ELR (cell line): ENCODE data around the gene ZNF227.
"Not testable (repeated sequence)": the region's sequence is repeated elsewhere in the genome, so short reads cannot be mapped to it uniquely, and the experiment has no call there.

Experiments used
- DNase-seq: peaks from one replicate; pipeline ENCODE4 v3.0.0-alpha.2; 2015; ENCODE audit warnings: low read depth

The ZNF227 gene

DNA sequence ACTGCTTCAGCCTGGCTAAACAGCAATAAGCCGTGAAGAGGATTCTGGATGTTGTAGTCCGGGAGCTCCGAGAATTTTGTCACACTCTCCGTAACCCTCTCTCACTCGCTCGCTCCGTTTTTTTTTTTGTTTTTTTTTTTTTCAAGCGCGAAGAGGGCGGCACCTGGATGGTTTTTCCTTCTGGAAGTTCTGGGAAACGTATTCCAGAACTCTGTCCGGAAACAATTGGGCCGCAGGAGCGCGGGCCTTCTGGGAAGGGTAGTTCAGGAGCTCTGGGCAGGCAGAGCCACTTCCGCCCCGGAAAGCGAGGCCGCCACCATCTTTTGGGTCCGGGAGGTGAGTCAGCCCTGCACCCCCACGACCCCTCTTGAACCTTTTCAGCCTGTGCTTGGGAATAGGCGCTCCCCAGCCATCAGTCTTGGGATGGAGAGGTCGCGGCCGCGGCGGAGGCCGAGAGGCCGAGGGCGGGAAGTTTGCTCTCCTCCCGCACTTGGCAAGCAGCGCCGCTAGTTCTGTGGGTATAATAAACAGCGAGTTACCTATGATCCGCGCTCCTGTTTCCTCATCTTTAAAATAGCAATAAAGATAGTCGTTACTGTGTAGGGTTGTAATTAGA is at the start of gene ZNF227:
Gene ZNF227, plus strand, starts transcription at position 283 of the 616 bp plus-strand sequence. CDS start 5,261 bp downstream, outside the sequence.
- peak; percentile 96 for DNase-seq

DNA sequence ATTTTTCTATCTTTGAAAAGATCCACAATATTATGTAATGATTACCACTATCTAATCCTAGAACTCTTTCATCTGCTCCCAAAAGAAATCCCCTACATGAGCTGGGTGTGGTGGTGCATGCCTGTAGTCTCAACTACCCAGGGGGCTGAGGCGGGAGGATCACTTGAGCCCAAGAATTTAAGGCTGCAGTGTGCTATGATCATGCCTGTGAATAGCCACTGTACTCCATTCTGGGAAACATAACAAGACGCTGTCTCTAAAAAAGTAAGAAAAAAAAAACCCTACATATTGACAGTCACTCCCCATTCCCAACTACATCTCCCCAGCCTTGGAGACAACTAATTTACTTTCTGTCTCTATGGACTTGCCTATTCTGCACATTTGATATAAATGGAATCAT is 48.5 kb upstream of the ZNF227 start:
- DNase-seq, result no peak

DNA sequence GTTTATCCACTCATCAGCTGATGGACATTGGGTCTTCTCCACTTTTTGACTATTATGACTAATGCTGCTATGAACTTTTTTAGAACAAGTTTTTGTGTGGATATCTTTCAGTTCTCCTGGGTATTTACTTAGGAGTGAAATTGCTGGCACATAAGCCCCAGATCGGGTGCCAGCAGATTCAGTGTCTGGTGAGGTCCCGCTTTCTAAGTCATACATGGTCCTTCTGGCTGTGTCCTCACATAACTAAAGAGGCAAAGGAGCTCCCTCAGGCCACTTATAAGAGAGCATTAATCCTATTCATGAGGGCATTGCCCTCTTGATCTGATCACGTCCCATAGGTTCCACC is 48.0 kb upstream of the ZNF227 start:
- DNase-seq, result no peak

DNA sequence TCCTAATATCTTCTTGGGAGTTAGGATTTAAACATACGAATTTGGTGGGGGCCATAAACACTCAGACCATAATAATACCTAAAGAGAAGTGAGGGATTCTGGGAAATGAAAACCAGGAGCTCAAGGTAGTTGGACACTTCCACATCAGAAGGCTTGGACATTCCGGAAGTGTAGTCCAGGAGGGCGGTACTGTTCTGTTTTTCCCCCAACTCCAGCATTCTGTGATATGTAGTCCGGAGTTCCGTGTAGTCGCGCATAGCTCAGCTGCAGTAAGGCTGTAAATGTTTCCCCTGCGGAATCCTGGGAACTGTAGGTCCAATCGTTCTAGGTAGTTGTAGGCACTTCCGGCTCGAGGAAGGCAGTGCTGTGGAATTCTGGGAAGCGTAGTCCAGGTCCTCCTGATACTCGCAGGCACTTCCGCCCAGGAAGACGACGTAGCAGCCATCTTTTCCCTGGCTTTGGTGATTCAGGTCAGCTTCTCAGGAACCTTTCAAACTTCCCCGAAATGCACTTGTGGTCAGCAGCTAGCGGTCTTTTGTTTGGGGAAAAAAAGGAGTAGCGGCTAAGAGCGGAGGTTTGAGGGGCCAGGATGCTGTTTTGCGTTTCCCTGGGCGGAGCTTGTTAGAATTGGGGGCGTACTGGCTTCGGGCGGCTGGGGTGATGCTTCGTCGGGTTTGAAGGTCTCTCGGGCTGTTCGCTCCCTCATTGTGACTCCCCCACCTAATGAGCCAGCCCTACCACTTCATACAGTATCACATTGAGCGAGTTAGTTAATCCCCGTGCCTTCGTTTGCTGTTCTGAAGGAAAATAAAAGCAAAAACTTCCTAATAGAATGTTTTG is 47.4 kb upstream of the ZNF227 start, which contains the start of gene ZNF226:
Gene ZNF226, plus strand, starts transcription at position 428 of the 840 bp plus-strand sequence. CDS start 4,981 bp downstream, outside the sequence.
- peak; percentile 98 for DNase-seq

DNA sequence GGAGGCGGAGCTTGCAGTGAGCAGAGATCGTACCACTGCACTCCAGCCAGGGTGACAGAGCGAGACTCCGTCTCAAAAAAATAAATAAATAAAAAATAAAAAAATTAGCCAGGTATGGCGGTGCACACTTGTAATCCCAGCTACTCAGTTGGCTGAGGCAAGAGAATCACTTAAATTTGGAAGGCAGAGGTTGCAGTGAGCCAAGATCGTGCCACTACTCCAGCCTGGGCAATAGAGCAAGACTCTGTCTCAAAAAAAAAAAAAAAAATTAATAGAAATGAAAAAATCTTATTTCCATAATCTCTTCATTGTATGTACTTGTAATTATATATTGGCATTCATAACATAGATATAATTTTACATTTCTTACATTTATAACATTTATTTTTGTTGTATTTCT is 41.7 kb upstream of the ZNF227 start:
- DNase-seq, result not testable (repeated sequence)

DNA sequence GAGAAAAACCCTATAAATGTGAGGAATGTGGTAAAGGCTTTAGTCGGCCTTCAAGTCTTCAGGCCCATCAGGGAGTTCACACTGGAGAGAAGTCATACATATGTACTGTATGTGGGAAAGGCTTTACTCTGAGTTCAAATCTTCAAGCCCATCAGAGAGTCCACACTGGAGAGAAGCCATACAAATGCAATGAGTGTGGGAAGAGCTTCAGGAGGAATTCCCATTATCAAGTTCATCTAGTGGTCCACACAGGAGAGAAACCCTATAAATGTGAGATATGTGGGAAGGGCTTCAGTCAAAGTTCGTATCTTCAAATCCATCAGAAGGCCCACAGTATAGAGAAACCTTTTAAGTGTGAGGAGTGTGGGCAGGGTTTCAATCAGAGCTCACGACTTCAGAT is 35.7 kb upstream of the ZNF227 start:
- DNase-seq, result no peak

DNA sequence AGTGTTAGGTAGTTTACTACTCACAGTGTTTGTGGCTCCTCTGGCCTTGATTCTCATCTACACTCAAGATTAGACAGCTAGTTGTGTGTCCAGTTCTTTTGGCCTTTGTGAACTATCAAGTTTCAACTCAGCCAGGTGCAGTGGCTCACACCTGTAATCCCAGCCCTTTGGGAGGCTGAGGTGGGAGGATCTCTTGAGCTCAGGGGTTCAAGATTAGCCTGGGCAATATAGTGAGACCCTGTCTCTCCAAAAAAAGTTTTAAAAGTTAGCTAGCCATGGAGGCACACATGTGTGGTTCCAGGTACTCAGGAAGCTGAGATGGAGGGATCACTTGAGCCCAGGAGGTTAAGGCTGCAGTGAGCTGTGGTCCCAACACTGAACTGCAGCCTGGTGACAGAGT is 31.4 kb upstream of the ZNF227 start:
- DNase-seq, result no peak

DNA sequence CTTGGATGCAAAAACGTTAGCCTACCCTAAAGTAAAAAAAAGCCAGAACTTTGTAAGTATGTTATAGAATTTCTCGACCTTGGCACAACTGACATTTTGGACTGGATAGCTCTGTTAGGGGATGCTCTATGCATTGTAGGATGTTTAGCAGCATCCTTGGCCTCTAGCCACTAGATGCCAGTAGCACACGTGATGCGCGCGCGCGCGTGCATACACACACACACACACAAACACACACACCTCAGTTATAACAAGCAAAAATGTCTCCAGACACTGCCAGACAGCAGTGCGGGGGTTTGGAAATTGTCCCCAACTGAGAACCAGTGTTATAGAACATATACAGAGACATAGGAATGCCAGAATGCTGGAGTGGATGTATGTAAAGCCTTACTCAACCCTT is 30.2 kb upstream of the ZNF227 start:
- DNase-seq, result no peak

DNA sequence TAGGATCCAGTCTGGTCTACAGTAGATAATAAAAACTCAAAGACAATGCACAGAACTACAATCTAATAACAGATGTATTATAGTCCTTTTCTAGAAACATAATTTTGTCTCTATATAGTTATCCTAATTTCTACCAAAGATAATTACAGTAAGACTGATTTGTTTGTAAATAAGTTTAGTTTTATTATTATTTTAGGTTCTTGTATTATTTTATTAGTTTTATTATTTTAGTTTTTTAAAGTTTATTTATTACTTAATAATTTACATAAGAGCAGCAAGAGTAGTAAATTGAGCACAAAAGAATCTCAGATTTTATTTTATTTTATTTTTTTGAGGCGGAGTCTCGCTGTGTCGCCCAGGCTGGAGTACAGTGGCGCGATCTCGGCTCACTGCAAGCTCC is 22.3 kb upstream of the ZNF227 start:
- DNase-seq, result no peak

DNA sequence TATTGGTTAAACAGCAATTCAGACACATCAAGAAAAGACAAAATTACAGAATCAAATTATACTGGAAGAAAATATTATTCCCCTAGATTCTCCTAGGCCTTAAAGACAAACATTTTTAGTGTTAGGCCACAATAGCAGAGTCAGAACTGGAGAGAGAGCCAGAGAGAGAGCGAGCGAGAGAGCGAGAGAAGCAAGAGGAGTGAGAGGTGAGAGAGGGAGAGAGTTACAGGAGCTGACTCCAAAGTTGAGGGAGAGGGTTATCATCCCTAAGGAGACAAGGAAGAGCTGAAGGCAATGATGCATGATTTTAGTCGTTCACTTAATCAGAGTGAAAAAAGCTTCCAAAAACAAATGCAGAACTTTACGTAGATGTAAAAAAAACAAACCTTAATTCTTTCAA is 20.2 kb upstream of the ZNF227 start:
- DNase-seq, result no peak

DNA sequence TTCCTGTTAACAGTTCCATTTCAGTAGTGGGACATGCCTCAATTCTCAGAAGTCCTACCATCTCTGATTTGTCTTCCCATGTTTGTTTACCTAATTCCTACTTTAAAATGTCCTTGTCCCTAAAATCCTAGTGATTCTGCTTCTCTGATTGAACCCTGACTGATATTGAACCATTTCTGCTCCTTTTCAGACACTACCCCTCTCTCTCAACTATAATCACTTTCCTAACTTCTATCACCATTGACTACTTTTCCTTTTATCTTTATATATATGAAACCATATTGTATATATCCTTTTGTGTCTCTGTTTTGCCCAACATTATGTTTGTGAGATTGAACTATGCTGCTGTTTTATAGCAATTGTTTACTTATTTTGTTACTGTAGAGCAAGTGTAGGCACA is 15.6 kb upstream of the ZNF227 start:
- no peak for DNase-seq

DNA sequence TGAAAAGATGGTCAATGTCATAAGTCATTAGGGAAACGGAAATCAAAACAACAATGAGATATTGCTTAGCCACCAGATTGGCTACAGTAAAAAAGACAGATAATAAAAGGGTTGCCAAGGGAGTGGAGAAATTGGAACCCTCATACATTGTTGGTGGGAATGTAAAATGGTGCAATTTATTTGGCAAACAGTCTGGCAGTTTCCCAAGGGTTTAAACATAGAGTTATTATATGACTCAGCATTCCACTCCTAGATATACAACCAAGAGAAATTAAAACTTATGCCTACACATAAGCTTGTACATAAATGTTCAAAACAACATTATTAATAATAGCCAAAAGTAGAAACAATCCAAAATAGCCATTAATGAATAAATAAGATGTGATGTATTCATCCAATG is 9.9 kb upstream of the ZNF227 start:
- DNase-seq, result peak; percentile 5

DNA sequence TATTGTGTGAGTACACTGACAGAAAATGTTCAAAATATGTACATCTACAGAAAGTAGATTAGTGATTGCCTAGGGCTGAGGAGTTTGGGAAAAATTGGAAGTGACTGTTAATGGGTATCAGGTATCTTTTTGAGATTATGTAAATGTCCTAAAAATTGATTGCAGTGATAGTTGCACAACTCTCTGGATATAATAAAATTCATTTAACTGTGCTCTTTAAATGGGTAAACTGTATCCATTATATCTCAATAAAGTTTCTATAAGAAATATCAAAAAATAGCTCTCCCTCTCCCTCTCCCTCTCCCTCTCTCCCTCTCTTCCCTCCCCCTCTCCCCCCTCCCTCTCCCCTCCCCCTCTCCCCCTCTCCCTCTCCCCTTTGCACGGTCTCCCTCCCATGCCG is 9.4 kb upstream of the ZNF227 start:
- DNase-seq, result no peak

DNA sequence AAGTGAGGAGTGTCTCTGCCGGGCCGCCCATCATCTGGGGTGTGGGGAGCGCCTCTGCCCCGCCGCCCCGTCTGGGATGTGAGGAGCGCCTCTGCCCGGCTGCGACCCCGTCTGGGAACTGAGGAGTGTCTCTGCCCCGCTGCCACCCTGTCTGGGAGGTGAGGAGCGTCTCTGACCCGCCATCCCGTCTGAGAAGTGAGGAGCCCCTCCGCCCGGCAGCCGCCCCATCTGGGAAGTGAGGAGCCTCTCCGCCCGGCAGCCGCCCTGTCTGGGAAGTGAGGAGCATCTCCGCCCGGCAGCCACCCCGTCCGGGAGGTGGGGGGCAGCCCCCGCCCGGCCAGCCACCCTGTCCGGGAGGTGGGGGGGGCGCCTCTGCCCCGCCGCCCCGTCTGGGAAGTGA is 8.5 kb upstream of the ZNF227 start:
- DNase-seq, result not testable (repeated sequence)

DNA sequence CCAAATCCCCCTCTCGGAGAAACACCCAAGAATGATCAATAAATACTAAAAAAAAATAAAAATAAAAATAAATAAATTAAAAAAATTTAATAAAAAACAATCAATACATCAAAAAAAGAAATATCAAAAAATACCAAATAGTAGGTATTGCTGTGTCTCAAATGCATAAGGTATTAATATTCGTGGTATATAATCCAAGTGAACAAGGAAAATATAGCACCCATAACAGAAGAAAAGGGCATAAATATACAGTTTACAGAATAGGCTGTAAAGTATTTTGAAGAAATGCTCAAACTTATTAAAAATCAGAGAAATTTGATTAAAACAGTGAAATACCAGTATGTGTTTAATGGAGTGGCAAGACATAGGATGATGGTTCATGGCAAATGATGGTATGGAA is 7.6 kb upstream of the ZNF227 start:
- DNase-seq, result no peak

DNA sequence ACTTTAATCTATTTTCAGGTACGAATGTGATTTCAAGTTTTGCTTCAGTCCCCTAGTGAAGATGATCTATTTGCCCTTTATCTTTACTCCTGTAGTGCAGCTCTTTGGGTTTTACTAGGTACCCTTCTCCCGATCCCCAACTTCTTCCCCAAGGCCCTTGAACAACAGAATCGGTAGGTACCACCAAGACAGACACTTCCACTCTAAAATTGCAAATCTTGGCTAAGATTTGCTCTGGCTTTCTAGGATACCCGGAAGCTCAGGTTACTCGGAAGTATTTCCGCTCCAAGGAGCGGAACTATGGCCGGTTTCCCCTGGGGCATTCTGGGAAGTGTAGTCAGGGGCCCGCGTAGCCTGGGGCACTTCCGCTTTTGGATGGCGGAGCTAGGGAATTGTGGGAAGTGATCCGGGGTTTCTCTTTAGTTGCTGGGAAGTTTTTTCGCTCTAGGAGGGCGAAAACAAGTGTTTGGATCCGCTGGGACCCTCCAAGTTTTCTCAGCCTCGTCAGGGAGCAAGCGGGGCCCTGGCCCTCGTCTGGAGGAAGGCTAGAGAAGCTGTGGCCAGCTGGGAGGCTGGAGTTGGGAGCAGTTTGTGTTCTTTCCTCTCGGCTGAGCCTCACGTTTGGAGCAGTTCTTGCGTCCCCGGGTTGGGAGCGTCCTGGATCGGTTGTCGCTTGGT is 5.1 kb upstream of the ZNF227 start:
- peak; percentile 97 for DNase-seq

DNA sequence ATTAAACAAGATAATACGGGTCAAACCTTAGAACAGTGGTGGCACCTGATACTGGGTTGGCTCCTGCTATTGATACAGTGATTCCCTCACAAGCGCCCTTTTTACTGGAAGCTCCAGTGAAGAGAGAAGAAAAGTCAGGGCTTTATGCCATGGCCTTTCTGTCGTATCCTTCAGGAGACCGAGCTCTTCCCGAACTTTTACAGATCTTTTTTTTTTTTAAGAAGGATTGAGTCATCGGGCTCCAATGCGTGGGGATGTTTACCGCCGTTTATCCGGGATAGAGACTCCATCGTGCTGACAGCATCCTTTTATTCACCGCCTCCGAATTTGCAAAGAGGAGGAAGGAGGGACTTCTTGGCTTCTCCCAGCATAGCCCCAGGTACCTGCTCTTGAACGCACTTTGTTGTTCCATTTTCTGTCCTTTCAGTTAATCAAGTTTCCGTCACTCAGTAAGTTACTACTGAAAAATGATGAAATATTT is 574 bp downstream of the ZNF227 start:
- DNase-seq, result peak; percentile 71

DNA sequence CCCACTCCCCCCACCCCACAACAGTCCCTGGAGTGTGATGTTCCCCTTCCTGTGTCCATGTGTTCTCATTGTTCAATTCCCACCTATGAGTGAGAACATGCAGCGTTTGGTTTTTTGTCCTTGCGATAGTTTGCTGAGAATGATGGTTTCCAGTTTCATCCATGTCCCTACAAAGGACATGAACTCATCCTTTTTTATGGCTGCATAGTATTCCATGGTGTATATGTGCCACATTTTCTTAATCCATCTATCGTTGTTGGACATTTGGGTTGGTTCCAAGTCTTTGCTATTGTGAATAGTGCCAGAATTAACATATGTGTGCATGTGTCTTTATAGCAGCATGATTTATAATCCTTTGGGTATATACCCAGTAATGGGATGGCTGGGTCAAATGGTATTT is 7.6 kb downstream of the ZNF227 start:
- DNase-seq, result not testable (repeated sequence)

DNA sequence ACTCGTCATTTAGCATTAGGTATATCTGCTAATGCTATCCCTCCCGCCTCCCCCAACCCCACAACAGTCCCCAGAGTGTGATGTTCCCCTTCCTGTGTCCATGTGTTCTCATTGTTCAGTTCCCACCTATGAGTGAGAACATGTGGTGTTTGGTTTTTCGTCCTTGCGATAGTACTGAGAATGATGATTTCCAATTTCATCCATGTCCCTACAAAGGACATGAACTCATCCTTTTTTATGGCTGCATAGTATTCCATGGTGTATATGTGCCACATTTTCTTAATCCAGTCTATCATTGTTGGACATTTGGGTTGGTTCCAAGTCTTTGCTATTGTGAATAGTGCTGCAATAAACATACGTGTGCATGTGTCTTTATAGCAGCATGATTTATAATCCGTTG is 8.4 kb downstream of the ZNF227 start:
- not testable (repeated sequence) for DNase-seq

DNA sequence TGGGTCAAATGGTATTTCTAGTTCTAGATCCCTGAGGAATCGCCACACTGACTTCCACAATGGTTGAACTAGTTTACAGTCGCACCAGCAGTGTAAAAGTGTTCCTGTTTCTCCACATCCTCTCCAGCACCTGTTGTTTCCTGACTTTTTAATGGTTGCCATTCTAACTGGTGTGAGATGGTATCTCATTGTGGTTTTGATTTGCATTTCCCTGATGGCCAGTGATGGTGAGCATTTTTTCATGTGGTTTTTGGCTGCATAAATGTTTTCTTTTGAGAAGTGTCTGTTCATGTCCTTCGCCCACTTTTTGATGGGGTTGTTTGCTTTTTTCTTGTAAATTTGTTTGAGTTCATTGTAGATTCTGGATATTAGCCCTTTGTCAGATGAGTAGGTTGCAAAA is 9.0 kb downstream of the ZNF227 start:
- DNase-seq, result not testable (repeated sequence)

DNA sequence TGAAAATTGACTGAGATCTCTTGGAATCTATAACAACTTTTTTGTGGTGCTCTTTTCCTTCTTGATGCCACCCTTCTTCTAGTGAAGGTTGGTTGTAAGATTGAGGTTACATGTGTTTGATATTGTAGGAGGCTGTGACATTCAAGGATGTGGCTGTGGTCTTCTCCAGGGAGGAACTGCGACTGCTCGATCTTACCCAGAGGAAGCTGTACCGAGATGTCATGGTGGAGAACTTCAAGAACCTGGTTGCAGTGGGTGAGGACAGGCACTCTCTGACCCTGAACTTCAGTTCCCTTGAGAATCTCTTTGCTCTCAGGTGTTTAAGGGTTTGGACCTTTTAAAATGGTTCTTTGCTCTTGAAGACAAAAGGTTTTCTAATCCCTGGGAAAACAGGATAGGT is 16.0 kb downstream of the ZNF227 start:
- no peak for DNase-seq

DNA sequence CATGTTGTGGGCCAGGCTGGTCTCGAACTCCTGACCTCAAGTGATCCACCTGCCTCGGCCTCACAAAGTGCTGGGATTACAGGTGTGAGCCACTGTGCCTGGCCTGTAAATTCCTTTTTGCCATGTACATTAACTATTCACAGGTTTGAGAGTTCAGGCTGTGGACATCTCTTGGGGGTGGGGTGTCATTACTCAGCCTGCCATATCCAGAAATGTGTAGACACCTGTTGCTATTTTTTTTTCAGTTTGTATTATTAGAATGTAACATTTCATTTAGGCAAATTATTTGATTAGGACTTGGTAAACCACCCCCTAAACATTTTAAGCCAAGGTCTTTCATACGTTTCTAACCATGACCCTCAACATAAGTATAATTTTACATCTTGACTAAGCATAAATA is 20.5 kb downstream of the ZNF227 start:
- no peak for DNase-seq

DNA sequence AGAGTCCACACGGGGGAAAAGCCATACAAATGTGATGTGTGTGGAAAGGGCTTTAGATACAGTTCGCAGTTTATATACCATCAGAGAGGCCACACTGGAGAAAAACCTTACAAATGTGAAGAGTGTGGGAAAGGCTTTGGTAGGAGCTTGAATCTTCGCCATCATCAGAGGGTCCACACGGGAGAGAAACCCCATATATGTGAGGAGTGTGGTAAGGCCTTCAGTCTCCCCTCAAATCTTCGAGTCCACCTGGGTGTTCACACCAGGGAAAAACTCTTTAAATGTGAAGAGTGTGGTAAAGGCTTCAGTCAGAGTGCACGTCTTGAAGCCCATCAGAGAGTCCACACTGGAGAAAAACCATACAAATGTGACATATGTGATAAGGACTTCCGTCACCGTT is 24.1 kb downstream of the ZNF227 start:
- no peak for DNase-seq
